ENCODE measurements around the gene AGPS. TPM values are rescaled to one million over a fixed set of nuclear protein-coding genes. Genes with fewer than 3 reads are reported as not detected.

AGPS gene
- total RNA-seq, 1 experiment from 2014 or later = 60.9 TPM

GRCh38 chr2:177589186-177589585, 196.6 kb downstream of the AGPS start:
- no peaks in the 10 kb centered on the region for H3K9me3 ChIP-seq (ENCODE audit: control insufficient read depth, low read depth, low read length)
- H3K4me1 Mint-ChIP-seq = peaks cover 0 to 8% of the 10 kb centered on the region in 2 experiments; a peak in 1 of 4 replicates
- no peak overlapping the region for H4K8ac ChIP-seq (replicated peaks; ENCODE audit: insufficient read length, low read depth, low read length)
- H3K14ac ChIP-seq (ENCODE audit: insufficient read depth, low read length) = no peak overlapping the region
- no peak overlapping the region for H4K91ac ChIP-seq (ENCODE audit: insufficient read length, low read depth, low read length)
- H2BK15ac ChIP-seq (ENCODE audit: low read depth, low read length) = no peak overlapping the region
- H3K27me3 ChIP-seq (ENCODE audit: insufficient read depth, low read length) = no peaks in the 10 kb centered on the region
- H3K4ac ChIP-seq (ENCODE audit: low read depth, low read length) = no peak overlapping the region
- H3K27ac Mint-ChIP-seq = no peak overlapping the region
- no peaks in the 10 kb centered on the region for H3K36me3 Mint-ChIP-seq (ENCODE audit: insufficient read depth in 1 of 3, low read depth in 3 of 3)
- peaks cover 2% of the 10 kb centered on the region for H3K27me3 Mint-ChIP-seq (ENCODE audit: low read depth)
- no peaks in the 10 kb centered on the region for H3K79me1 ChIP-seq (ENCODE audit: insufficient read depth, low read depth, low read length, poor library complexity, severe bottlenecking)
- no peak overlapping the region for H3K18ac ChIP-seq (ENCODE audit: insufficient read length, low read depth, low read length)
- DNase-seq = no peak
- H3K4me3 Mint-ChIP-seq = no peak overlapping the region
- no peaks in the 10 kb centered on the region for H3K4me1 ChIP-seq (ENCODE audit: insufficient read depth, low read length)
- no peak overlapping the region for H3K56ac ChIP-seq (ENCODE audit: insufficient read length, low read depth, low read length)
- no peak overlapping the region for H4K5ac ChIP-seq (ENCODE audit: insufficient read length, low read depth, low read length)
- H2BK12ac ChIP-seq (ENCODE audit: insufficient read length, low read depth, low read length) = no peak overlapping the region
- H2BK5ac ChIP-seq (ENCODE audit: insufficient read length, low read length) = no peak overlapping the region
- no peak overlapping the region for H2BK120ac ChIP-seq (ENCODE audit: low read depth, low read length, poor library complexity, severe bottlenecking)
- no CpG with 5 or more reads among the region's 1 CpG for WGBS (ENCODE audit: extremely low coverage, insufficient read length, low lambda C conversion rate)
- H4K20me1 ChIP-seq (ENCODE audit: control insufficient read depth, insufficient read depth, insufficient read length) = no peaks in the 10 kb centered on the region
- H2AK5ac ChIP-seq (ENCODE audit: insufficient read length, low read length) = no peak overlapping the region
- H3K4me2 ChIP-seq (ENCODE audit: insufficient read depth, insufficient read length, low read length) = no peak overlapping the region
- H3T11ph ChIP-seq (ENCODE audit: low read length) = no peak overlapping the region
- H3K9me3 Mint-ChIP-seq = no peaks in the 10 kb centered on the region
- no peak overlapping the region for H2BK20ac ChIP-seq (ENCODE audit: low read depth, low read length, poor library complexity, severe bottlenecking)
- H3K27ac ChIP-seq (ENCODE audit: insufficient read length, low read depth, low read length) = no peak overlapping the region
- H3K23ac ChIP-seq (ENCODE audit: insufficient read length, low read depth, low read length) = no peak overlapping the region
- no peak overlapping the region for H2AFZ ChIP-seq (ENCODE audit: low read length)
- no peak for TF ChIP-seq CTCF (conservative IDR thresholded peaks at IDR 0.05)
- no peaks in the 10 kb centered on the region for H3K79me2 ChIP-seq (ENCODE audit: insufficient read depth, low read length)
- H3K23me2 ChIP-seq (ENCODE audit: insufficient read length, low read depth, low read length, poor library complexity, severe bottlenecking) = no peaks in the 10 kb centered on the region
- no peak overlapping the region for H3K9ac ChIP-seq (ENCODE audit: extremely low read depth, insufficient read length, low read length)
